Islet precursor cell (in vitro differentiated cells): ENCODE data around the gene UBL5.
A peak's percentile ranks its signal among the peaks of the same experiment; 100 is the strongest.
"Not testable (repeated sequence)": the region's sequence is repeated elsewhere in the genome, so short reads cannot be mapped to it uniquely, and the experiment has no call there.

Source experiments
- DNase-seq: peaks from one replicate; pipeline ENCODE4 v3.0.0-alpha.2; 2018

The UBL5 gene

DNA sequence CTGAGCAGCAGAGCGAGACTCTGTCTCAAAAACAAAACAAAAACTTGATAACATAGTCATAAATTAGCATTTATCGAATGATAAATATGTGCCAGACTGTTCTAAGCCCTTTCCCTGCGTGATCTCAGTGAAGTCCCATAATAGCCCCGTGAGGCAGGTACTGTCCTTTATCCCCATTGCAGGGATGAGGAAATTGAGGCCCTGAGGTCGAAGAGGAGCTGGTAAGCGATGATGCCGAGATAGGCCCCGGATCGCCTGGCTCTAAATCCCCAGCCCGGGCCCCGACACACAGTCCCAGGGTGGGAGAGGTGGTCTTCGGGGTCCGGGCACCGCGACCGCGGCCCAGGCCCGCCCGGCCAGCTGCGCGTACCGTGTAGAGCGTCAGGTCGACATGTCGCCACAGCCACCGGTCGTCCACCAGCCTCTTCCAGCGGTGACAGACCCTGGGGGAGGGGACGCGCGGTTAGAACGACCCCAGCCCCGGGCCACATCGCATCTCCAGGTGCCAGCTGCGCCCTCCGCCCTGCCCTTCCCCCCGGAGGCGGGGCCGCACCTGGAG is 9.5 kb upstream of the UBL5 start:
- DNase-seq = no peak

DNA sequence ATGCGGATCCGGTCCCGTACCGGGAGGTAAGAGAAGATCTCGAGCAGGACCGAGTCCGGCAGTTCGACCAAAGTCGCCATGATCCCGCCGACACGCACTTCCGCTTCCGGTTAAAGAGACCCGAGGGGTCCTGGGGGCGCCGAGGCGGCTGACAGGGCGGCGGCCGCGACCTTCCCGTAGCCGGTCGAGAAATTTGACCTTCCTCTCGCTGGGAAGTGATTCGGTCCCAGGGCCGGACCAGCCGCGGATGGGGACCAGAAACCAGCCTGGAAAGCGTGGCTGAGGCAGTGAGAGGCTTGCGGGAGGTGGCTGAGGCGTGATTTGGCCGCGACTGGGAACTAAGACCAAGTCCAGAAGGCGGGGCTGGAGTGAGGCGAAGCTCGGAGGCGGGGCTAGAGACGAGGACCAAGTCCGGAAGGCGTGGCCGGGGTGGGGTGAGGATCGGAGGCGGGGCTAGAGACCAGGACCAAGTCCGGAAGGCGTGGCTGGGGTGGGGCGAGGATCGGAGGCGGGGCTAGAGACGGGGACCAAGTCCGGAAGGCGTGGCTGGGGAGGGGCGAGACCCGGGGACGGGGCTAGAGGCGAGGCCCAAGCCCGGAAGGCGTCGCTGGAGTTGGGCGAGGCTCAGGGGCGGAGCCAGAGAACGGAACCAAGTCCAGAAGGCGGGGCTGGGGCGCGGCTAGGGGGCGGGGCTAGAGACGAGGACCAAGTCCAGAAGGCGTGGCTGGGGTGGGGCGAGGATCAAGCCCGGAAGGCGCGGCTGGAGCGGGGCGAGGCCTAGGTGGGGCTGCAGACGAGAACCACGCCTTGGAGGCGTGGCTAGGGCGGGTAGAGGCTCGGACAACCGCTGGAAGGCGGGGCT is 8.8 kb upstream of the UBL5 start, which contains the start of gene FBXL12:
Gene FBXL12 (minus strand): TSS at position 346 of the 862 bp plus-strand sequence. CDS start 266 bp downstream, at position 80.
- DNase-seq = peak; percentile 100

DNA sequence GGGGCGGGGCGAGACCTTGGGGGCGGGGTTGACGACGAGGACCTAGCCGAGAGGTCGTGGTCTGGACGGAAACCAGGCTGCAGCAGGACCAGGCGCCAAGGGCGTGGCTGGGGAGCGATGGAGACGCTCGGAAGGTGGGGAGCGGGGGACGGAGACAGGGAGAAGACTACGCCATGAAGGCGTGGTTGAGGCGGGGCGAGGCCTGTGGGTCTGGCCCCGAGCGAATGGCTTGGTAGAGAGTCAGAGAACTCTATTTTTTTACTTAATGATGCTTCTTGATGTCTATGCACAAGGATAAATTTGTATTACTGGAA is 8.2 kb upstream of the UBL5 start:
- DNase-seq = no peak

DNA sequence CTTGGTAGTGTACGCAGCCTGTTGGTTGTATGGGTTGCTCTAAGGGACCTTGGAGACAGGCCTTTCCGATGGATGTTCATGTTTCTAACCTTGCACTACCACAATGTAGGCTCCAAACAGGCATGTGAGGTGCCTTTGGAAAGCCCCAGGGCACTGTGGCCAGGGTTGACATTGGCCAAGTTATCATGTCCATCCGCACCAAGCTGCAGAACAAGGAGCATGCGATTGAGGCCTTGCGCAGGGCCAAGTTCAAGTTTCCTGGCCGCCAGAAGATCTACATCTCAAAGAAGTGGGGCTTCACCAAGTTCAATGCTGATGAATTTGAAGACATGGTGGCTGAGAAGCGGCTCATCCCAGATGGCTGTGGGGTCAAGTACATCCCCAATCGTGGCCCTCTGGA is 7.7 kb upstream of the UBL5 start:
- not testable (repeated sequence) for DNase-seq

DNA sequence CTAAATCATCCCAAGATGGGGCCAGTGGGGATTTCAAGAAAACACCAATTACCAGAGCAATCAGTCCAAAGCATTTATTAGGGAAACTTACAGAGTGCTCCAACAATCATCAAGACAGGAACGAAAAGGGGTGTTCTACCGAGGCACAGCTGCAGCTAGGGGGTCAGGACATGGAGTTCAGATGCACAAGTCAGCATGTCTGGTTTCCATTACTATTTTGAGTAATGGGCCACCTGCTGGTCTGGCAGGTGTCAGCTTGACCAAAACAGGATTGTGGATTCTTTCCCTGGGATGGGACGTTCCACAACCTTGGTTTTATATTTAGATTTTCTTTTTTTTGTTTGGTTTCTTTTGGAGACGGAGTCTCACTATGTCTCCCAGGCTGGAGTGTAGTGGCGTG is 3.9 kb upstream of the UBL5 start:
- no peak for DNase-seq

DNA sequence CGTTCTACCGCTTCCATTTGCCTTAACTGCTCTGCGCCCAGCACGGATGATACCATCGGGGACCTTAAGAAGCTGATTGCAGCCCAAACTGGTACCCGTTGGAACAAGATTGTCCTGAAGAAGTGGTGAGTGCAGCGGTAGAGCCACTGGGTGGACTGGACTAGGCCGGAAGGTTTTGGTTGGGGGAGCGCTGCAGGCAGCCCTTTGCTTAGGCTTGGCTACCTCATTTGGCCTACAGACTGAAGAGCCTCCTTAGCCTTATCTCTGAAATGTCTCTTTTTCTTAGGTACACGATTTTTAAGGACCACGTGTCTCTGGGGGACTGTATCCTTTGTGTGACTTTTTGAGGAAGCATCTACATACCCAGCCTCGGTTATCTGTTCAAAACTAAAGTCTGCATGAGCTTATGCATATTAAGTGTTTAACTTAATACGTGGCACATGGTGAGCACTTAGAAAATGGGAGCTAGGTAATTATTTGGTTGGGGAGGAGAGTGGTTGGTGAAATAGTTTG is 889 bp downstream of the UBL5 start:
- DNase-seq = no peak

DNA sequence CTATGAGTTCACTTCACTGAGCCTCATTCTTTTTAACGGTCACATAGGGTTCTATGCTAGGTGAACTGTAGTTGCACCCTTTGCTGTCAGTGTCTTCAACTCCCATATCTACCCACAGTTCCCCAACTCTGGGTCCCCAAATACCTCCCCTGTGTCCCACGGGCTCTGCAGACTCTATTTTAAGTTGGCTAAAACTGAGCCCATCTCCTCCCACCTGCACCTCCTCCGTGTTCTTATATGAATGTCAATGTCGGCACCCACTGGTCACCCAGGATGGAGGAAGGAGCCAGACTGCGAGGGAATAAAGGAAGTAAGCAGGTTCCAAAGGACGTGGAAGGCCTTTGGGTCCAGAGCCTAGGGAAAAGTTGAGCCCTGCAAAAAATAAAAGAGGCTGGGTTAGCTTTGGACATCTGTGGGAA is 6.6 kb downstream of the UBL5 start:
- DNase-seq = no peak

DNA sequence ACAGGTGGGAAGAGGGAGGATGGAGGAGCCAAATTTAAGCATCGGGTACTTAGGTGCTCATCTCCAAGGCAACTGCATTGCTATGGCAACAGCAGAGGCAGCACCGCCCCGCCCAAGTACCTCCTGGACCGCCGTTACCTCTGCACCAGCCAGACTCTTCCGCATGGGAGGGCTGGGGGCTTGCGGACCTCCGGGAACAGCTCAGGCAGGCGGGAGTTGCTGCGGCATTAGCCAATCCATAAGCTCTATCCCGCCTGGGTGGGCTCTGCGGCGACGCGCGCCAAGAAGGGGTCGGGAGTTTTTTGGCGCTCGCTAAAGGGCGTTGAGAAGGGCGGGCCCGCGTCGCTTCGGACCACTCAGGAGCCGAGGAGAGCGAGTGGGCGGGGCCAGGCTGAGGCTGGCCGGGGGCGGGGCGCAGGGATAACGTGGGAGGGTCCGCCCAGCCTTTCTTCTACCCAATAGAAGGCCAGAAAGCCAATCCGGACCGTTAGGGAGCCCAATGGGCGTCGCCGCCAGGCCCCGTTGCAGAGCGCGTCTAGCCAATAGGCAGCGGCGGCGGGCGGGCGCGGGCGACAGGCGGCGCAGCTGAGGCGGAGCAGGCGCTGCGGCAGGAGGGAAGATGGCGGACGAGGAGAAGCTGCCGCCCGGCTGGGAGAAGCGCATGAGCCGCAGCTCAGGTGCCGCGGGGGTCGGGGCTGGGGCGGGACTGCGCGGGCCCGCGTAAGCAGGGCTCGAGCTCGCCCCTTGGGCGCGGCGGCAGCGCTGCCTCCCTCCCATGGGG is 7.2 kb downstream of the UBL5 start, which contains the start of gene PIN1:
Gene PIN1 (plus strand): TSS at position 593 of the 781 bp plus-strand sequence. CDS start 27 bp downstream, at position 620.
- DNase-seq = peak; percentile 100

DNA sequence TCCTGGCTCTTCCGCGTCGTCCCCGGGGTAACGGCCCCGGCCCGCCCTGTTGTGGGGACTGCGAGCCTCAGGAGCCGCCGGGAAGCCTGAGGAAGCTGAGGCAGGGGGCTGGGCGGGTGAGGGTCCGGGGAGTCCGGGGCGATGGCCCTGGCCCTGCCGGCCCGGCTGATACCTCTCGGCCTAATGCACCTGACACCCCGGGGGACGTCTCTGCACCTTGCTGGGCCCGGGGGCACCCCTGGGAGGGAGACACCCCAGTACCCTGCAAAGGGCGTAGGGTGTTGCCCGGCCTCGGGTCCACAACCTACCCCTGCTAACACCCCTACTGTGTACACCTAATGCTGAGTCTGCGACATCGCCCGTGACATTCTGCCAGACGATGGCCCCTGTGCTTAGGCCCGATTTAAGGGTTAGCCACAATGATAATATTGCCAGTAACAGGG is 7.8 kb downstream of the UBL5 start:
- no peak for DNase-seq

DNA sequence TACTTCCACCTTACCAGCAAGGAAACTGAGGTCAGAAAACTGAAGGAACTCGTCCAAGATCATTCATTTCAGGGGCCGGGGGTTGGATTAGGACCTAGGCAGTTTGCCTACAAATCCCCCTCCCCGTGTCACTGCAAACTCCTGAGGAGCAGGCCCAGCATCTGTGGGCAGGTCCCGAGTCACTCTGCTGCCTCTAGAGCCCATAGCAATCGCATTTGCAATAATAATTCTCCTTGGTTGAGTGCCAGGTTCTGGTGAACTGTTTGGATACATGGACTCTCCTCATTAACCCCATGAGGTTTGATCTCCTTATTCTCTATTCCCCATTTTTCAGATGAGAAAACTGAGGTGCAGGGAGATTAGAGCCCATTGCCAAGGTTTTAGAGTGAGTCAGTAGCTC is 8.3 kb downstream of the UBL5 start:
- DNase-seq = no peak

DNA sequence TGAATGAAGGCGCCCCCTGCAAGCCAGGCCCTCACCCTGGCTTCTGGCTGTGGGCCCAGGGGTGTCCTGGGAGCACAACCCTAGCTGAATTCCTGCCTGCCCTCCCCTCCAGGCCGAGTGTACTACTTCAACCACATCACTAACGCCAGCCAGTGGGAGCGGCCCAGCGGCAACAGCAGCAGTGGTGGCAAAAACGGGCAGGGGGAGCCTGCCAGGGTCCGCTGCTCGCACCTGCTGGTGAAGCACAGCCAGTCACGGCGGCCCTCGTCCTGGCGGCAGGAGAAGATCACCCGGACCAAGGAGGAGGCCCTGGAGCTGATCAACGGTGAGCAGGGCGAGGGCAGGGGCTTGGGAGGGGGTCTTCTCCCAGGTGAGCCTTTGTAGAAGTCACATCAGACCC is 10.6 kb downstream of the UBL5 start:
- no peak for DNase-seq

DNA sequence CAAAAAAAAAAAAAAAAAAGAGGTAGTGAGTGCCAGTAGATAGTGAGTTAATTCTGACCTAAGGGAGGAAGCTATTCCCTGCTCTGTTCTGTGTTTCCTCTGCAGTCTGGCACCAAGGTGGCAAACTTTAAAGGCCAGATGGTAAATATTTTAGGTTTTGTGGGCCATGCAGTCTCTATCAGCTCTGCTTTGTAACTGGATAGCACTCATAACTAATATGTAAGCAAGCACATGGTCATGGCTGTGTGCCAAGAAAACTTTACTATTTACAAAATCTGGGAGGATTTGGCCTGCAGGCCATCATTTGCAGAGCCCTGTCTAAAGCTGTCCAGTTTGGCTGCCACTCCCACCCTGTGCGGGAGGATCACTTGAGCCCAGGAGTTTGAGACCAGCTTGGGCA is 11.7 kb downstream of the UBL5 start:
- no peak for DNase-seq

DNA sequence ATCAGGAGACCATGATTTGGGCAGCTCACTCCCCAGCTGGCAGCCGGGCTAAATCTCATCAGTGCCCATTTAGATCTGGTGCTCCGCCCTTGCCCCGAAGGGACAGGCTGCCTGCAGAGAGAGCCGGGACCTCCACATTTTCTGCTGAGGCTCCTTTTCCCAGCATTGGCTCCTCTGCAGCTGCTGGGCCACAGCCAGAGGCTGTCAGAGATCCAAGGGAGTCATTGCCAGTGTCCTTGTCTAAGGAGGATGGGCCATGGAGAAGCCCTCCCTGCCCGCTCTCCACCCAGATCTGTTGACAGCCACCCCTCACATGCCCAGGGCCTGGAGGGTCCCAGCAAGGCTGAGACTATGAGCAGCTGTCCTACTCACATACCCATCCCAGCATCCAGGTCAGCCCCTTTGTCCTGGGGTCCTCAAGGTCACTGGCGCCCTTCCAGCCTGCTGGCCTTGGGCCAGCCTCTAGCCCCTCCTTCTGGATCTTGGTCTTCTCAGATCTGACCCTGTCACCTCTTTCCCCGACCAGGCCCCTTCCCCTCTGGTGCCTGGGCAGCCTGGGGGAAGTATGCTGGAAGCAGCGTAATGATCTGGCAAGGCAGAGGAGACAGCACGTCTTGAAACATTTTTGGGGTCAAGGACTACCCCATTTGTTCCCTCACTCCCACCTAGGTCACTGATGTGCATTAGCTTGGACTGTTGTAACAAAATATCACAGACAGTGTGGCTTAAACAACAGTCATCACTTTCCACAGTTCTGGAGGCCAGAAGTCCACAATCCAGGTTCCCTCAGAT is 15.3 kb downstream of the UBL5 start:
- DNase-seq = no peak

DNA sequence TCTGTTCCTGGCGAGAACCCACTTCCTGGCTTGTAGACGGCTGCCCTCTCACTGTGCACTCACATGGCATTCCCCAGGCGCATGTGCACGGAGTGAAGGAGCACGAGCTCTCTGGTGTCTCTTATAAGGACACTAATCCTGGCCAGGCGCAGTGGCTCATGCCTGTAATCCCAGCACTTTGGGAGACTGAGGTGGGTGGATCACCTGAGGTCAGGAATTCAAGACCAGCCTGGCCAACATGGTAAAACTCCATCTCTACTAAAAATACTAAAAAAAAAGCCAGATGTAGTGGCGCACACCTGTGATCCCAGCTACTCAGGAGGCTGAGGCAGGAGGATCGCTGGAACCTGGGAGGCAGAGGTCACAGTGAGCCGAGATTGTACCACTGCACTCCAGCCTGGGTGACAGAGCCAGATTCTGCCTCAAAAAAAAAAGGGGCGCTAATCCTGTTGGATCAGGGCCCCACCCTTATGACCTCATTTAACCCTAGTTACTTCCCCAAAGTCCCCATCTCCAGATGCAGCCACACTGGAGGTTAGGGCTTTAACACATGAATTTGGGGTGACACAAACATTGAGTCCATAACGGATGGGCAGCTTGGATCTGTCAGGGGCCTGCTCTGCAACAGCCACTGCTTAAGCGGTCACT is 16.0 kb downstream of the UBL5 start:
- DNase-seq = not testable (repeated sequence)

DNA sequence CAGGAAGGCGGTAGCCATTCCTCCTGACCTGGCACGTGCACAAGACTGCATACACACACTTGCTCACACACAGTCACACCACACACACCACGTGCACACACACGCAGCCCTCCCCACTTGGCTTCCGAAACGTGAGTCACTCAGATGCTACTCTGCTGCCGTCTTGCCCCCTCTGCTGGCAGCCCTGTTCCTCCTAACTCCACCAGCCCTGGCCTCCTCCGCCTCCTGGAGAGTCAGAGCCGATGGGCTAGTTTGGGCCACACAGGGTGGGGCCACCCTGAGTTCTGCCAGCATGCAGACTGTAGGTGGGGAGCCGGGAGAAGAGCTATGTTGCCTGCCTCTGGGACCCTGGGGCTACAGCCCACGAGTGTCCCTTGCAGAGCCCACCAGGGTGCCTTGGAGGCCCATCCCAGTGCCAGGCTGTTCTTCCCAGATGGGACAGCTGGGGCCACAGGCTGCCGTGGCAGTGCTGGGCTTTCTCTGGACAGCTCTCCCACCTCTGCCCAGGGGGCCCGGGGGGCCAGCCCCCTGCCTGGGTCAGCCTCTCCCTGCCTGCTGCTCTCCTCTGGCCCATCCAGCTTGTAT is 19.5 kb downstream of the UBL5 start:
- peak; percentile 92 for DNase-seq

DNA sequence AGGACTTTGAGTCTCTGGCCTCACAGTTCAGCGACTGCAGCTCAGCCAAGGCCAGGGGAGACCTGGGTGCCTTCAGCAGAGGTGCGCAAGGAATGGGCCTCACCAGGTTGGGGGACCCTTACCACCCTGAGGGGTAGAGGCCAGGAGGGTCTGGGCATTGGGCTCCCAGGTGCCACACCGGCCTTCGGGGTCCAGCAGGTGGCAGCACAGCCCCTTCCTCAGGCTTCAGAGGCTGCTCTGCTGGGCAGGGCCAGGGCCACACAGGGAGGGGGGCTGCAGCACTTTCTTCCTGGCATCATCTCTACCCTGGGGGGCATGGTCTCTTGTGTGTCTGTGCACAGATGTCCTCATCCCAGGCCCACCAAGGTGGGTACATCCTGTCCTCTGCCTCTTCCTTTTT is 20.3 kb downstream of the UBL5 start:
- peak; percentile 71 for DNase-seq

DNA sequence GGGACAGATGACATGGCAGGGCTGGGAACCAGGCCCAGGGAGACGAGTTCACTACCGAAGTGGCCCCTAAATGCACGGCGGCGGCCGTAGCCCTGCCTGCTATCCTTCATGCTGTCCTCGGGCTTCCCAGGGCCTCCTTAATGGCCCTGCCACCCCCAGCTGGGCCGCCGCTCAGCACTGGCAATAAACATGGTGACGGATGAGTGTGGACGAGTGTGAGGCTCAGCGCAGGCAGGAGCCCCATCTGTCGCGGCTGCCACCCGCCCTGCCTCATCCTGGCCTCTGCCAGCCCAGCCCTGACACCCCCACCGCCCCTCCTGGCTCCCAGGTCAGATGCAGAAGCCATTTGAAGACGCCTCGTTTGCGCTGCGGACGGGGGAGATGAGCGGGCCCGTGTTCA is 21.0 kb downstream of the UBL5 start:
- no peak for DNase-seq

DNA sequence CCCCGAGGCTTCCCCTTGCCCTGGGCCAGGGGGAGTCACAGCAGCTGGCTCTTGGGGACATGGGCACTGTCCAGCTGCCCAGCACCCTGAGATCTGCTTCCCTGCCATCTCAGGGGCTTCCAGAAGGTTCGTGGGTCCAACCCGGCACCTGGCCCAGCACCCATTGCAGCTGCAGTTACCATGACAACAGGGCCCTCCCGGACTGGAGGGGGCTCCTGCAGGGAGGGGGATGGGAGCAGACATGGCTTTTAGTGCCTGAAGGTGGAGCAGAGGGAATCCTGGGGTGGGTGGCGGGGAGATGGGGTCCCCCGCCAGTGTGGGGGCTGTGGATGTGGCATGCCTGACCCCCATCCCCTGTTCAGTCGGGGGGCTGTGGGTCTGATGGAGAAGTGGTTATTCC is 22.1 kb downstream of the UBL5 start:
- DNase-seq = no peak

DNA sequence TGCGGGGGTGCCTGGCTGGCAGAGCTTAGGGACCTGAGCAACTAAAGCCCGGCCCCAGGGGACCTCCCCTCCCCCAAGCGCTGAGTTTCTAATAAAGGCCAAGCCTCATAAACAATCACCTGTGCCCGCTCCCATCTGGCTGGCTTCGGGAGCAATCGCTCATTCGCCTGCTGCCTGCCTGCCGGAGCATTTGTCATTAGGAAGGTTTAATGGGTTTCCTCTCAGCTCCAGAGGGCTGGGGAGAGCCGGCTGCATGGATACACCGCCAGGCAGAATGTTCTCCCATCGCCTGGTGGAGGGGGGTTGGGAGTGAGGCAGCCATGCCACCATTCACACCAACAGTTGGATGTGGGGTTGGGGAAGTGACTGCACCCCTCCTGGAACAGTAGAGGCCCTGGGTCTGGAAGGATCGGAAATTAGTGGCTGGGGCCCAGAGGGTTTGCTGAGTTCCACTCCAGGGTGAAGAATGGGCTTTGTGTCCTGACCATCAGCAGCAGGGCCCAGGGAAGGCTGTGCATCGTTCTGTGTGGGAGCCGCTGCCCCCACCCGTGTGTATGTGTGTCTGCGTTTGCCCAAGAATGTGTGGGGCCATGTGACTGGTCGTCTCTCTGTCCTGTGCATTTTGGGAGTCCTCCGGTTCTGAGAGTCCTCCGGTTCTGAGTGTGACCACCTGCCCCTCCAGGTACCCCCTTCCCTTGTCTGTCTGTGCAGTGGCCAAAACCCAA is 22.7 kb downstream of the UBL5 start:
- no peak for DNase-seq

DNA sequence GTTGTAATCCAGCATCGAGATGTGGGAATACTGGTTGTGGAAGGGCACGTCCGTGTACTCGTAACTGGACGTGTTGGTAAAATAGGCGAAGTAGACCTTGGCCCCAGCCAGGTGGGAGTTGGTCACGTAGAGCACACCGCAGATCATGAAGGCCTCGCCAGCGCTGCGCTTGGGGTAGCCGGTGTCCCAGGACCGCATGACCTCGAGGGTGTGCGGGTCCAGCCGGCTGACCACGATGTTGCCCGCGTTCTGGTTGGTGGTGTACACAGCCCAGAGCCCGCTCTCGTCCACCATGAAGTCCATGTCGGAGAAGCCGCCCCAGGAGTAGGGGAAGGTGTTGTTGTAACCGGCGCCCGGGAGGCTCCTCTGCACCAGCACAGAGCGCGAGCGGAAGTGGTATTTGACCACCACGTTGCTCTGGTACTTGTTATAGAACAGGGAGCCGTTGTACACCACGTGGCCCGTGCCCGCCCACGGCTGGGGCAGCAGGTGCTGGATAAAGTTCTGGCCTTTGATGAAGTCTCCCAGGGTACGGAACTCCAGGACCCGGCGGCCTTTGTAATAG is 26.6 kb downstream of the UBL5 start:
- DNase-seq = no peak

DNA sequence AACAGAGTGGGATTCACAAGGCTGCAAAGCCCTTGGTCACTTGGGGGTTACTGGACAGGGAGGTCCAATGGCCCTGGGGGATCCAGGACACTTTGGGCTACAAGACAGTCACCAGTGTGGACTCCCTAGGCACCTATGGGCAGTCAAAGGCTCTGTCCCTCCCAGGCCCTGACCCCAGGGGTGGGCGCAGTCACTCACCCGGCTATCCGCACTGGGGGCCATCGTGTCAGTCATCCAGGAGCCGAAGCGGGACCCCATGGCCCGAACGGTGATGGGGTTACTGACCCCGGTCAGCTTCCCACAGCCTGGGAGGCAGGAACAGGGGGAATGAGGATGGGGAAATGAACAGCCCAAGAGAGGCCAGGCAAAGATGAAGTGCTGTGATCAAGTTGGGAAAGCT is 28.9 kb downstream of the UBL5 start:
- no peak for DNase-seq
